ENCODE data around the gene MYMK.

Gene MYMK

DNA sequence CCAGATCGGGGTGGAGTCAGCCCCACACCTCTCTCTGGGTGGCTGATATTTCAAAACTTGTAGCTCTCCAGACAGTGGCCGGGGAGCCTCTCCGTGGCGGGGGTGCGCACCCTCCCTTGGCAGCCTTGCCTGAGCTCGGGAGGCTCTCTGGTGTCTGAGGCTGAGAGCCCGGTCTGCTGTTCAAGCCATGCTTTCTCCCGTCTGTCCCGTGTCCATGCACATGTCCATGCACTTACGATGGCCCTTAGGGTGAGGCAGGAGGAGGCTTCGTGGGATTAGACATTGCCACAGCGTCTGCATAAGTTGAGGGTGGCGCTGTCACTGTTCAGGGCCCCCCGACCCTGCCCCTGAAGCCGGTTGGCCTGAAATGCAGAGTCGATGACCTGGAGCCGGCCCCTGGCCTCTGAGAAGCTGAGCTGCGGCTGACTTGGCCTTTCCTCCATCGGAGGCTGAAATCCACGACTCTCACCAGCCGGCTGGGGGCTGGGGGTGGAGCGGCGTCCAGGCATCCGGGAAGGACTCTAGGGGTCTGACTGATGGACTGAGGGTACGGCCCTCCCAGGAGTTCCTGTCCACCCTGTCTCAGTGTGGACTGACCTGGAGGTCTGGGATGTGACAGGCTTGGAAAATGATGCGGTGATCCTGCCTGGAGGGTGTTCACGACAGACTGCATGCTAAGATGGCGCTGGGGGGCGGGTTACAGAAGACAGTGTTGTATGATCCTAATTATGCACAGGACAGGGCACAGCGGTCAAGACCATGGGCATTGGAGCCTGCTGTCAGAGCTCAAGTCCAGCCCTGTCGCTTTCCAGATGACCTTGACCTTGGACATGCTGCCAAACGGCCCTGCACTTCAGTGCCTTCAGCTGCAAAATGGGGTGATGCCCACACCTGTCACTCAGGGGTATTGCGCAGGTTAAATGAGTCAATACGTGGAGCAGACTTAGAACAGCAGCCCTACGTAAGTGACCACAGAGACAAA is 27.6 kb downstream of the MYMK start:
- DNase-seq, result no peak

DNA sequence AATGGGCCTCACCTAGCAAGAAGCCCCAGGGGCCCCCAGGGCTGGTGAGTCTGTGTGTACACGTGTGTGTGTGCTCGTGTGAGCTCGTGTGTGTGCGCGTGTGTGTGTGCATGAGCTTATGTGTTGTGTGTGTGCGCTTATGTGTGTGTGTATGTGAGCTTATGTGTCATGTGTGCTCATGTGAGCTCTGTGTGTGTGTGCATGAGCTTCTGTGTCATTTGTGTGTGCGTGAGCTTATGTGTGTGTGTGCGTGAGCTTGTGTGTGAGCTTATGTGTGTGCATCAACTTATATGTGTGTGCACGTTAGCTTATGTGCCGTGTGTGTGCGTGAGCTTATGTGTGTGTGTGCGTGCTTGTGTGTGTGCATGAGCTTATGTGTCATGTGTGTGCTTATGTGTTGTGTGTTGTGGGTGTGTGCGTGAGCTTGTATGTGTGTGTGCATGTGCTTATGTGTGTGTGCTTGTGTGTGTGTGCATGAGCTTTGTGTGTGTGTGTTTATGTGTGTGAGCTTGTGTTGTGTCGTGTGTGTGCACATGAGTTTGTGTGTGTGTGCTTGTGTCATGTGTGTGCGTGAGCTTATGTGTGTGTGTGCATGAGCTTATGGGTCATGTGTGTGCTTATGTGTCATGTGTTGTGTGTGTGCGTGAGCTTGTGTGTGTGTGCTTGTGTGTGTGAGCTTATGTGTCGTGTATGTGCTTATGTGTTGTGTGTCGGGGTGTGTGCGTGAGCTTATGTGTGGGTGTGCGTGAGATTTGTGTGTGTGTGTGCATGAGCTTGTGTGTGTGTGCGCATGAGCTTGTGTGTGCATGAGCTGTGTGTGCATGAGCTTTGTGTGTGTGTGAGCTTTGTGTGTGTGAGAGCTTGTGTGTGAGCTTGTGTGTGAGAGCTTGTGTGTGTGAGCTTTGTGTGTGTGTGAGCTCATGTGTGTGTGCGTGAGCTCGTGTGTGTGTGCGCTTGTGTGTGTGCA is 29.1 kb downstream of the MYMK start:
- no peak for DNase-seq

DNA sequence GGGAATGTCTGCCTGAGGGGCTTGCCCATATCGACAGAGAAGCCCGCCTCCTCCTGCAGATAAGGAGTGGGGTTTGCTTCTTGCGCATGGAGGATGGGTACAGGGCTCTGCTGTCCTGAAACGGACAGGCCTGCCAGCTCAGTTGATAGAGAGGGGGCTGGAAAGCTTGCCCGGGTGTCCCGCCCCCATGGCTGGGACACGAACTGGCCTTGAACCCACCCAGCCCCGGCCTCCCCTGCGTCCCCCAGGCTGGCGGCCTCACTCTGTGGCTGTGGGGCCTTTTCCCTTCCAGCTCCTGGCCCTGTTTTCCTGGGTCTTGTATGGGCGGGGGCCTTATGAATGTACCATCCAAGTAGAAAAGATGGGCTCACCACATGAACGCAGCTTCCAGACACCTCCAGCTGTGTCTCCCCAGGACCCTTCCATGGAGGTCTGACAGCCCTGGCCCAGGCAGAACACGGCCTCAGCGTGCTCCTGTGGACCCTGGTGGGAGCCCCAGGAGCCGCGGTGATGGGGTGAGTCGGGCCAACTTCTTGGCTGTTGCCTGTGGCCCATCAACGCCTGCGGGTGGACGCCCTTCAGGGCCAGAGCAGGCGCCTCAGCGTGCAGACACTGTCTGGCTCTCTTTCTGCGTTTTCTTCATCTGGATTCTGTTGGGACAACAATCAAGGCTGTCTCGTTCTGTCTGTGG is 30.0 kb downstream of the MYMK start:
- no peak for DNase-seq

DNA sequence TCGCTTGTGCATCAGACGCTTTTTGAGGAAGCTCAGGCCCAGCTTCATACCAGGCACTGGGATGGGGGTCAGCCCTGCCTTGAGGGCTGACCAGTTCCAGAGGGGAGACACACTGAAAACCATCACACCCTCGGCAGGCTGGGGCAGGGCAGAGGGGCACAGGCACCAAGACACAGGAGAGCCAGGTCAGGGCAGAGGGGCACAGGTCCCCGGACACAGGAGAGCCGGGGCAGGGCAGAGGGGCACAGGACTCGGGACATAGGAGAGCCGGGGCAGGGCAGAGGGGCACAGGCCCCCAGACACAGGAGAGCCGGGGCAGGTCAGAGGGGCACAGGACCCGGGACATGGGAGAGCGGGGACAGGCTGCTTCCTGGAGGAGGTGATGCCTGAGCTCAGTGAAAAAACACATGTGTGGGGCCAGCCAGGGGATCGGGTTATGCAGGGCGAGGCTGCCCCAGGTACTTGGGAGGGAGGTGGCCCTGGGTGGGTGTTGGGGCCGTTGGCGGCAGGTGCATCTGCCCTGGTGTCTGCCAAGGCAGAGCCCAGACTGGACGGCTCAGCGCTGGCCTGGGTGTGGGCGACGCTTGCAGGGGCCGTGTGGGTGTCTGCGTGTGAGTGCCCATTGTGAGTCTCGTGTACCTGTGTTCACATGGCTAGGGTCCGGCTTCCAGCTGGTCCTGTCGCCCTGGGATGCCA is 30.8 kb downstream of the MYMK start:
- DNase-seq, result no peak

DNA sequence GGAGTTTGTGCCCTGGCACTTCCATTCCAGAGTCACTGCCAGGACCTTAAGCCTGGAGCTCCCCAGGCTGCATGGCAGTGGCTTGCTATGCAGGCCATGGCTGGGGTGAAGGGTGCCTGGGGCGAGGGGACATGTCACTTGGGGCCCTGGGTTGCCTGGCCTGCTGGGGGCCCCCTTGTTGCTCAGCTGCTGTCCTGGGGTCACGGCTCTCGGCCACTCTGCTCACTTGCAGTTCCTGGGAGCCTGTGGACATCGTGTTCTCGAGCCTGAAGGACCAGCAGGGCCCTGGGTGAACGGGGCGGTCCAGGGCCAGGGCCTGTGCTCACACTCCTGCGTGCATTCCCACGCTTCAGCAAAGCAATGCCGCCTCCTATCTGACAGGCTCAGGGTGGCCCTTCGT is 31.3 kb downstream of the MYMK start:
- no peak for DNase-seq

DNA sequence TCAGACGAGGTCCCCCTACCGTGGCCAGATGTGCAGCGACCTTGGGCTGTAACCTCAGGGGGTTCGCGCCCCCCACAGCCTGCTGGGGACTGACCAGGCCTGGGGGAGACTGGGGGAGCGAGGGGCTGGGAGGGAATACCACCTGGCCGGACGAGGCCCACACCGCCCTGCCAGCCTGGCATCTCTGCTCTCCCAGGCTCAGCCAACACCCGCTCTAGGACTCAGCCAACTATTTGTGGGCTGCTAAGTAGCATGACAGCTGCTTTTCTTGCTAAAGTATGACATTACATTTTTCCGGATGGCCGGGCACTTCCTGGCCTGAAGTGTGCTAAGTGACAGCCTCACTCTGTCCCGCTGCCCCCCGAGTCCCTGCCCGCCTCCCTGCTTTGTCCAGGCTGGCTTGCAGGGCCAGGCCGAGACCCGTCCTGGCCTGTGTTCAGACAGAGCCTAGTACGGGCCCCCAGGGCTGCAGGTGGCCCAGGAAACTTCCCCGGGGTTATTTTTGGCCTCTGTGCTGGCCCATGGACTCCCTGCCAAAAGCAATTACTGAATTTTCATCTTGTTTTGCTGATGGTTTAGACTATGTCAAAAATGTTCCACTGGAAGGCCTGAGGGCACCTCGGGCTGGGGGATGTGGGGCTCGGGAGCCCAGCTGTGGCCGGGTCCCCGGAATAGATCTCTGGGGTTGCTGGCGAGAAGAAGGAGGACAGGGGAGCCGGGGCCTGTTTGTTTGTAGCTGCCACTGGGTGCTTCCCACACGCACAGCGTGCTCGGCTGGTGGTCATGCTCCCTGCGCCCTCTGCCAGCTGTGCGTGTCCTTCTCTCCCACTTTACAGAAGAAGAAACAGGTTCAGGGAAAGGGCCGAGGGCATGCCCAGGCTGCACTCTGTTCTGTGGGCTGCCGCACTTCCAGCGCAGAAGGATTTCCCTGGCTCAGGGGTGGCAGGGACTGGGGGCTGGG is 32.4 kb downstream of the MYMK start:
- no peak for DNase-seq

DNA sequence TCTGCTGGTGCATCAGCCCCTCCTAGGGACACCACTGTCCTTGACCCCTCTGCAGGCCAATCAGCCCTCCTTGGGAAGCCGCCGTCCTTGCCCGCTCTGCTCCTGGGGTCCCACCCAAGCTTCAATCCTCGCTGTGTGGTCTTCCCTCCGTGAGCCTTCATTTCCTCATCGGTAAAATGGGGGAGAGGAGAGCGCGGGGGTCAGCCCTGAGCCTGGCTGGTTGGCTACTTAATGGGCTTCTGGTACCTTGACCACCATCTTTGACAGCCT is 33.2 kb downstream of the MYMK start:
- no peak for DNase-seq

DNA sequence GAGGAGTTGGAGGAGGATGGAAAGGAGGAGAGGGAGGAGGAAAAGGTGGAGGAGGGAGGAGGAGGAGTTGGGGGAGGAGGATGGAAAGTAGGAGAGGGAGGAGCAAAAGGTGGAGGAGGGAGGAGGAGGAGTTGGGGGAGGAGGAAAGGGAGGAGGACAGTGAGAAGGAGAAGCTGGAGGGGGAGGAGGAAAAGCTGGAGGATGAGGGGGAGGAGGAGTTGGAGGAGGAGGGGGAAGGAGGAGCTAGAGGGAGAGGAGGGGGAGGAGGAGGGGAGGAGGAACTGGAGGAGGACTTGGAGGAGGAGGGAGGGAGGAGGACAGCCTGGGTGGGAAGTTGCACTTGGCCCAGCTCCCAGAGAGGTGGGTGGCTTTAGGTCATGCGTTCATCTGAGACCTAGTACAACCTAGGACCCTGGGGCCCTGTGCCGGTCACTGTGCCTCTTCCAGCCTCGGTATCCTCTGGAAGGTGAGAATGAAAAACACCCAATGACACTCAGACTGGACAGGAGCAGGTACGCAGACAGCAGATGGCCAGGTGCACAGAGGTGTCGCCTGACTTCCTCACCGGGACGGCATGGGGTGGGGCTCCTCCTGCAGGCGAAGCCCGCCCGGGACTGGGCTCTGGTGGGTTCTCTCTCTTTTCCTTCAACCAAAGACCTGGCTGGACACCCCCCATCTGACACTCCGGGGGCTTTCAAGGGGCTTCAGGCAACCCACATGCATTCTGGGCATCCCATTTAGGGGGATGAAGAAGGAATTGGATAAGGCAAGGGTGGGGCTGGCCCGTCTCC is 33.7 kb downstream of the MYMK start:
- no peak for DNase-seq

DNA sequence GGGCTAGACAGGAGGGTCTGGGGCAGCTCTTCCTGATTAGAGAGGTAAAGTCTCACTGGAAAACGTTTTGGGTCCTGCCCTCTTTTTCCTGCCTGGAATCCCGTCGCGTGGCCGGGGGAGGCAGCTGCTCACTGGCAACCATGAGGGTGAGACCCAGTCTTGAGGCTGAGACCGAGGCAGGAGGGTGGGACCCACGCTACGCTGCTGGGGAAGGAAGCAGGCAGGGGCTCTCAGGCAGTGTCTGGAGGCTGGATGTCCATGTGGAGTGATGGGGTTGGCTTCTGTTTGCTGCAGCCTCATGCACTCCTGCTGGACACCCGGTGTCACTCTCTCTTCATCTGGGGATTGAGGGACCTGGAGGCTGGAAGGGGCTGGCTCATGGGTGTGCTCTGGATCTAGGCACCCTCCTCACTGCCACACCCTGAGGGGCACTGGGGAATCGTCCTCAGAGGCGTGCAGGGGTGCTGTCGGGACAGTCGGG is 34.5 kb downstream of the MYMK start:
- DNase-seq, result no peak

DNA sequence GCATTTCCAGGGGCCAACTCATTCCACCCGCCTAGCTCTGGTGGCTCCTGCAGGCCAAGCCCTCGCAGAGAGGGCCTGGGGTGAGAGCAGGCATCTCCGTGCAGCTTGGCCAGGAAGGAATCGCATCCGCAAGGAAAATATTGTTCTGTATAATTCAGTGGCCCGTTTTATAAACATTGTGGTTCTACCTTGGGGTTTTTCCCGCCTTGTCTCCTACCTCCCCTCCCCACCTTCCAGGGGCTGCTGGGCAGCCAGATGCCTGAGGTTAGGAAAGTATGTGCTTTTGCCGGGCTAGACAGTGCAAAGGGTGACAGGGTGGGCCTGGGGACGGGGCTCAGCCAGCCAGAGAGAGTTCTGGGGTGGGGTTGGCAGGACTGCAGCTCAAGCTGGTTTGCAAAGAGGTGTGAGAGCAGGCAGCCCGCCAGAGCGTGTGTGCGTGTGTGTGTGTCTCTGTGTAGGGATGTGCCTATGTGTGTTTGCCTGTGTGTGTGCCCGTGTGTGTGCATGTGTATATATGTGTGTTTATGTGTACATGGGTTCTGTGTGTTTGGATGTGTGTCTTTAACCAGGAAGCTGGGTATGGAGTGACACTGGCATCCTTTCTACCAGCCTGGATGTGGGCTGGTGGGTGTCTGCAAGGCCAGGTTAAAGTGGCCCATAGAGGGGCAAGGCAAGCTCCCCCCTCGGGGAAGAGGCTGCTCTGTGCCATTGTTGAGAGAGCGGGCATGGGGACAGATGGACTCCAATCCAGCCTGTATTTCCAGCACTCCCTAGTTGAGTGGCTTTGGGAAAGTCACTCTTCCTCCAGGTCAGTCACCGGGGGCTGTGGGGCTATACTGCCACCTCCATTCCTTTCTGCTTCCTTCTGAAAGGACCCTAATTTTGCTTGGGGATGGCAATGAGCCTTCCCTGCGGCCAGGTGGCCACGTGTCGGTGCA is 35.2 kb downstream of the MYMK start:
- DNase-seq, result no peak

DNA sequence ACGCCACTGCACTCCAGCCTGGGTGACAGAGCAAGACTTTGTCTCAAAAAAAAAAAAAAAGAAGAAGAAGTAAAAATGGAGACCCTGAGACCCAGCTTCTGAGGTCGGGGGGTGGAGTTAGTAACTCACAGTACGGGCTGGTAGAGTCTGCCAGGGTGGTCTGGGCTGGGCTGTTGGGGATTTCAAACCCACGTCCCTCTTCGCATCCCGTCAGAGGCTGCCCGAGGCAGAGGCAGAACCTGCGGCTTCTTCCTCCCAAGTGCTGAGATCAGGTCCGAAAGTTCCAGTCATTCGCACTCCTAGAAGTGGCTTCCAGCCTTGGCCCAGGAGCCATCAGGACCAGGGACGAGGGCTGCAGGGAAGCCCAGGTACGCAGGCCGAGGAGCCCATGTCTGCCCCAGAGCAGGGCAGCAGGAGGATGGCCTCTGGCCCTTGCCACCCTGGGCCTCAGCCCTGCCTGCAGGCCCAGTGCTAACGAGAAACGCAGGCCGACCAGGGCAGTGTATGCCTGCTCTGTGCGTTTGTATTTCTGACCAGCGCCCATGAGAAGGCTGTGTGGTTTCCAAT is 36.0 kb downstream of the MYMK start:
- no peak for DNase-seq

DNA sequence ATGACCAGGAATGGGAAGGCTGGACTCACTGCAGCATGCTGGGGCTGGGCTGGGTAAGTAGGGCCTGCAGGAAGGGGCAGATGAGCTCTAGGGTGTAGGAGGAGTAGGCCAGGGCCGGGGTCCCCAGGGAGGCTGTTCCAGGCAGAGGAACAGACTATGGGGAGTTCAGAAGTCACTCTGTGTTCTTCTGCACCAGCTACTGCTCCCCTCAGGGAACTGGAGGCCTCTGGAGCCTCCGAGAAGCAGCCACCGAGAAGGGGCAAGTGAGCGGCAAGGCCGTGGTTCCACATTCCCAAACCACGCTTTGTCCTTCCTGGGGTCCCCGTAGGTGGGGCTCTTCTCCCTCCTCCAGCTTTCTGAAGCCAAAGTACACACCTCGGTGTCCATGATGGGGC is 37.4 kb downstream of the MYMK start:
- no peak for DNase-seq

DNA sequence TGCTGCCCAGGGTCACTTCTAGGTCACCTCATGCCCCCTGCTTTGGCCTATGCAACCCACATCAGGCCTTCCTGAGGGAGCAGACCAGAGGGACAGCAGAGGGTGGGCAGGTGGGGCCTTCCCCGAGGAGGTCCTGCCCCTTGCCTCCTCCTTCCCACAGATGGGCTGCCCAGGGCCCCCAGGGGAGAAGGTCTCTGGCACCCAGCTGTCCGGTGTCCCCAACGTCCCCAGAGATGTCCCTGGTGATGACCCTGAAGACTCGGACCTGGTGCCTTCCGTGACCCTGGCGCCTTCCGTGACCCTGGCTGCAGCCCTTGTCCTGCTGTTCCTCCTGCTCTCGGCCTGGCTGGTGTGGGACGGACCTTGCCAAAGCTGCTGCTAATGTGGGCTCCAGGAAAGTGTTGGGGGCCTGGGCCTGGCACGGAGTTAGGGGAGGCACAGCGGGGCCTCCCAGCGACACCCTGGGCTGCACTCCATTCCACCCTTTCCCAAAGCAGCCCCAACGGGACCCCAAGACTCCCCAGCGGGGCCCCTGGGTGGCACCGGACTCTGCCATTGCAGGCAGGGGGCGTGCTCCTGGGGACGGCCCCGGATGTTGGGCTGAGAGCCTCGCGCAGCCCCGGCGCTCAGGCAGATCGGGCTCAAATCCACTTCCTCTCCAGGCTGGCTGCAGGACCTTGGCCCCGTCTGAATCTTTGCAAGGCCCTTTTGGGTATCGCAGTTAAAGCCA is 39.1 kb downstream of the MYMK start:
- DNase-seq, result no peak

DNA sequence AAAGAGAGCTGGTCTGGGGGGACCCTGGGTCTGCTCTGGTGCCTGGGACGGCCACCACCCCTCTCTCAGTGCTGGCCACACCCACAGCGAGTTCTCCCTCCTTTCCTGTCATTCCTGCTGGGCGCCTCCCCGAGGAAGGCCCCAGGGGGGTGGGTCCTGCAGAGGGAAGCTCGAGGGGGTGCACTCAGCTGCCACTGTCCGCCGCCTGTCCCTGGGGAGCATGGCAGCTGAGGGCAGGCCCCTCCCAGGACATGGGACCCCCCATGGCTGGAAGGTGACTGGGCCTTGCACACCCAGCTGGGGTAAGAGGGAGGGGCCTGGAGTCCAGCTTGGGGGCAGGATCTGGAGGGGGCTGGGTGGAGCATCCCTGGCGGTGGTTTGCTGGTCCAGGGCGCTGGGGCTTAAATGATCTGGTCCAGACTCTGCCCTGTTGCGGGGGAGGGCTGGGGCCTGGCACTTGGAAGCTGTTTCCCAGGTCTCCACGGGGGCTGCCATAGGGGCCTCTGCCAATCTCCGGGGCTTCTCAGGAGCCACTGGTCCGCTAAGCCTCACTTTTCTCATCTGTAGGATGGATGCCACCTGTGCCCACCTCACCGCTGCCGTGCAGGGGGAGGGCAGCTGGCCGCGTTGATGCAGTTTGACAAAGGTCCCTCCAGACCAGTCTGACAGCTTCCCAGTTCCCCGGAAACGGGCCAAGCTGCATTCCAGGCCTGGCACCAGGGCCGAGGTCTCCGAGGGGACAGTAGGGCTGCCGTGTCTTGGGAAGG is 39.9 kb downstream of the MYMK start:
- DNase-seq, result no peak

DNA sequence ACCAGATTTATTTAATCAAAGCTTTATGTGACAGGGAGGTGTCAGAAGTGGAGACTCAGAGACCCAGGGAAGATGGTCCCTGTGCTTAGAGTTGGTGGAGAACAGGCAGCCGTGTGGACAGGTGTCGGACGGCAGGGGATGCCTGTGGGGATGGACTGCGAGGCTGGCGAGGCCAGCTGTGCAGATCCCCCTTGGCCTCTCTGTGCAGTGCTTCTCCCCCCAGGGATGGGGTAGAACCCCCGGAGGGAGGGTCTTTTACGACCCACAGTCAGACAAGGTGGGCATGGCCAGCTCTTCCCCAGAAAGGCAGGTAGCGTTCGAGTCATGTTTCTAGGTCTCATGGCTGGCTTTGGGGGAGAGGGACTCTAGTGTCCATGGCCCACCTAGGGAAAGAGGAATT is 41.1 kb downstream of the MYMK start:
- no peak for DNase-seq

DNA sequence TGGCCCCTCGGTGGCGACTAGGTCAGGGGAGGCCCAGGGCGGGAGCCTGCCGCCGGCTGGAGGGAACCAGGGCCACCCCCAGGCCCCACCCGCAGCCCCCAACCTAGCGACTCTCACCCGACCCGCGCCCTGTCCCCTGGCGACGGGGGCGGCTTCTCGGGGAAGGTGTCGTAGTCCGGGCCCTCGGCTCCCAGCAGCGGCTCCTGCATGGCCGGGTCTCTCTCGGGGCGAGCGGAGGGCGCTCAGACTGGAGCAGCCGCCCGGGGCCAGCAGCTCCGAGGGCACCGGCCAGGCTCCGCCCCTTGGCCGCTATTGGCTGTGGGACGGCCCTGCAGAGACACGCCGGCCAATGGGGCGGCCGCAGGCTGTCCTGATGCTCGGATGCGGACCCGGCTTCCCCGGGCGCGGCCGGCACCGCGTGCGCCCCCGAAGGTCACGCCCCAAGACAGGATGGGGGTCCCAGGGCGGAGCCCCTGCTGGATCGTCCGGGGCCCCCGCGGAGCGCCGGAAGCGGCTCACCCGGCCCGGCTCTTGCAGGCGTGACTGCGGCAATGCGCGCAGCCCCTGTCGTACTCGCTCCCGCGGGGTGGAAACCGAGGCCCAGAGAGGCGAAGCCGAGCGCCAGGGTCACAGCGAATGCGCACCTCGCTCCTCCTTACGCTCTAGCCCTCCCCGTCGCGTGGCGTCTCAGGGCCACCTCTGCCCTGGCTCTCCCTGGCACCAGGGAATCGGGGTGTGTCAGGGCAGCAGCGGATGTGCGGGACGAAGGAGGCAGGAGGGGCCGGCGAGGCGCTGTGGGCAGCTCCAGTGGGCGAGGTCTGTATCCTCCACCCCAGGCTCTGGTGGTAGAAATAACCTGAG is 45.7 kb downstream of the MYMK start, which contains the start of gene SLC2A6:
SLC2A6 (minus strand) TSS at position 249 of the 861 bp plus-strand sequence; CDS start at position 209, 40 bp downstream.
- DNase-seq, result peak; percentile 80

Data from stimulated activated naive CD4-positive, alpha-beta T cell treated with Interleukin-2 at 50 U/mL for 16 hours (primary cell).